Karpas-422 (cell line): ENCODE results near the gene BCLAF3. TPM values are rescaled to one million over a fixed set of nuclear protein-coding genes. Genes with fewer than 3 reads are reported as not detected.

Experiments
- DNase-seq: peaks from one replicate; pipeline ENCODE4 v3.0.0-alpha.2; 2015
- H2AFZ ChIP-seq: fragments of 200-600 bp; sonication (generic); 2 replicates; pipeline ENCODE4 v1.6.1; 2014; ENCODE audit warnings: antibody characterized with exemption, low read length, mixed read lengths
- H3K27ac ChIP-seq: fragments of 200-600 bp; sonication (generic); 2 replicates; pipeline ENCODE4 v1.5.1; 2014; ENCODE audit warnings: mild to moderate bottlenecking, low read length, moderate library complexity
- H3K27me3 ChIP-seq: fragments of 200-600 bp; sonication (generic); 2 replicates; pipeline ENCODE4 v1.6.1; 2014; ENCODE audit warnings: low read length, mixed read lengths
- H3K36me3 ChIP-seq: fragments of 200-600 bp; sonication (generic); 2 replicates; pipeline ENCODE4 v1.6.1; 2014; ENCODE audit warnings: low read length, mixed read lengths; ENCODE audit not compliant: insufficient read depth
- H3K4me1 ChIP-seq: fragments of 200-600 bp; sonication (generic); 2 replicates; pipeline ENCODE4 v1.6.1; 2014; ENCODE audit warnings: mild to moderate bottlenecking, low read length, mixed read lengths
- H3K4me2 ChIP-seq: fragments of 200-600 bp; sonication (generic); 2 replicates; pipeline ENCODE4 v1.6.1; 2014; ENCODE audit warnings: low read length, low read depth, mild to moderate bottlenecking; ENCODE audit not compliant: poor library complexity, severe bottlenecking
- H3K4me3 ChIP-seq: fragments of 200-600 bp; sonication (generic); 2 replicates; pipeline ENCODE4 v1.5.1; 2014; ENCODE audit warnings: mild to moderate bottlenecking, antibody characterized with exemption, low read length, mixed read lengths
- H3K79me2 ChIP-seq: fragments of 200-600 bp; sonication (generic); 2 replicates; pipeline ENCODE4 v1.6.1; 2014; ENCODE audit warnings: mild to moderate bottlenecking, low read length, mixed read lengths
- H3K9ac ChIP-seq: fragments of 200-600 bp; sonication (generic); 2 replicates; pipeline ENCODE4 v1.6.0; 2014; ENCODE audit warnings: low read length
- H3K9me2 ChIP-seq: fragments of 200-600 bp; sonication (generic), shearing (Covaris generic); replicated peaks from 2 replicates; pipeline ENCODE4 v1.6.0; 2014; ENCODE audit warnings: mild to moderate bottlenecking, low read length, moderate library complexity; ENCODE audit not compliant: insufficient read depth
- H3K9me3 ChIP-seq: fragments of 300-700, 200-600 bp; sonication (generic); 2 replicates; pipeline ENCODE4 v1.6.1; 2014; ENCODE audit warnings: low read length, mixed read lengths
- H4K20me1 ChIP-seq: fragments of 200-600 bp; sonication (generic); 2 replicates; pipeline ENCODE4 v1.6.1; 2014; ENCODE audit warnings: mild to moderate bottlenecking, antibody characterized with exemption, low read length, low read depth; ENCODE audit not compliant: insufficient read depth
- small RNA-seq: library from RNA; depleted of rRNA; stranded (forward); fragments of <200 nt; gene quantifications from one replicate; pipeline ENCODE3, GENCODE V24; 2014
- total RNA-seq: library from RNA; depleted of rRNA; stranded (reverse); fragments of >200 nt; shearing (Covaris generic); gene quantifications from 2 replicates; pipeline ENCODE4 v1.2.3, GENCODE V29; 2014; ENCODE audit warnings: low replicate concordance; rRNA removed

The BCLAF3 gene
- total RNA-seq, 1 experiment from 2014 or later = 16.8 TPM

DNA sequence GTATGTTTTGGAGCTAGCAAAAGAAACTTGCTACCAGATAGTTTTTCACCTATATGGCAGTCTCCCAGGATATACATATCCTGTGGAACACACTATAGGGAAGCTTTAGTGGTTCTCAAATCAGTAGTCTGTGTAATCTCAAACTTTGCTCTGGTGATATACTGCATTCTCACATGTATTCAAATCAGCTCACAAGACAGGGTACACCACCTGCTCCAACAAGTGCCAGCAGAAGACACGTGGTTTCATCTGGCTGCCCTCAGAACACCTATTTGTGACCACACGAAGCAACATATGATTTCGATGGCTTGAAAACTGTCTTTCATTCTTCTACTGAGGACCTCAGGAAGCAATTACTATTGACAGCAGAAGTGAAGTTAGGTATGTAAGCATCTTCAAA, 37.7 kb downstream of the BCLAF3 start:
- Histone ChIP-seq H3K4me1 (no peaks in the 10 kb centered on the region), H3K9me3 (no peaks in the 10 kb centered on the region), H3K9me2 (no peaks in the 10 kb centered on the region), H3K4me3 (no peak overlapping the region), H2AFZ (no peak overlapping the region), H3K27me3 (no peaks in the 10 kb centered on the region), H3K4me2 (no peak overlapping the region), H3K36me3 (peaks cover 3% of the 10 kb centered on the region; the same call in 1 of the 2 replicates), H3K9ac (no peak overlapping the region), H3K27ac (no peak overlapping the region), H4K20me1 (no peaks in the 10 kb centered on the region), H3K79me2 (peaks cover 7% of the 10 kb centered on the region; the same call in 1 of the 2 replicates)
- DNase-seq = no peak

DNA sequence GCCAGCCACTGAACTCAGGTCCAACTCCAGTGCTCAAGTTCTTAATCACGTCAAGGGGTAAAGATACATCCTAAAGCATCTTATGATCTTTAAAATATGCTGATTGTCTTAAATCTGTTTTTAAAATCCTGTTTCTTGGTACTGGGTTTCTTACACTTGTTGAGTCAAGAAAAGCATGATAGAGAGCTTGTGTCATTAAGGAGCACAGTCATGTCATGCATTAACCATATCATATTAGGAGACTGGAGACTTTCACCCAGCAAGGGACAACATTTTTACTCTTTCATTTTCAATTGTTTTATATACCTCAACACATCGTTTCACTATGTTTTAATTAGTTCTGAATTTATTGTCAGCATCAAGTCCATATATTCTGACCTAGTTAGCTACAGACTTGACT, 41.5 kb downstream of the BCLAF3 start:
- H3K9me3 ChIP-seq = no peaks in the 10 kb centered on the region
- H2AFZ ChIP-seq = no peak overlapping the region
- no peak overlapping the region for H3K4me3 ChIP-seq
- no peaks in the 10 kb centered on the region for H3K9me2 ChIP-seq
- H3K27me3 ChIP-seq = no peaks in the 10 kb centered on the region
- peaks cover 14% of the 10 kb centered on the region; the same call in 1 of the 2 replicates for H3K36me3 ChIP-seq
- no peaks in the 10 kb centered on the region for H3K4me1 ChIP-seq
- H4K20me1 ChIP-seq = no peaks in the 10 kb centered on the region
- no peaks in the 10 kb centered on the region for H3K79me2 ChIP-seq
- H3K4me2 ChIP-seq = no peak overlapping the region
- DNase-seq = no peak
- no peak overlapping the region for H3K27ac ChIP-seq
- H3K9ac ChIP-seq = no peak overlapping the region

GRCh38 chrX:19947612-19948011, 43.2 kb downstream of the BCLAF3 start:
- Histone ChIP-seq H3K9me3 (no peaks in the 10 kb centered on the region), H3K27me3 (no peaks in the 10 kb centered on the region), H3K4me3 (no peak overlapping the region), H4K20me1 (no peaks in the 10 kb centered on the region), H2AFZ (no peak overlapping the region), H3K9me2 (no peaks in the 10 kb centered on the region), H3K36me3 (peaks cover 14% of the 10 kb centered on the region; the same call in 1 of the 2 replicates), H3K4me2 (no peak overlapping the region), H3K79me2 (no peaks in the 10 kb centered on the region), H3K27ac (no peak overlapping the region), H3K4me1 (no peaks in the 10 kb centered on the region), H3K9ac (no peak overlapping the region)
- DNase-seq = no peak

Small RNA genes within 50 kb of the gene (small RNA-seq; reads per million reads assigned to genes)
- gene MIR23C (0.12 reads per million), gene RF00019 (not detected)

Other genes with a start within 250 kb of the BCLAF3 start
- 72.0 and 79.6 TPM in 2 replicates for gene SH3KBP1, start 103.5 kb downstream of the BCLAF3 start, total RNA-seq
- 15.1 and 16.6 TPM in 2 replicates for gene MAP7D2, start 125.8 kb upstream of the BCLAF3 start, total RNA-seq
- gene EIF1AX, start 150.8 kb upstream of the BCLAF3 start, total RNA-seq = 32.8 and 55.5 TPM in 2 replicates